Measurements from ENCODE around the gene TMEM161B.

The TMEM161B gene

DNA sequence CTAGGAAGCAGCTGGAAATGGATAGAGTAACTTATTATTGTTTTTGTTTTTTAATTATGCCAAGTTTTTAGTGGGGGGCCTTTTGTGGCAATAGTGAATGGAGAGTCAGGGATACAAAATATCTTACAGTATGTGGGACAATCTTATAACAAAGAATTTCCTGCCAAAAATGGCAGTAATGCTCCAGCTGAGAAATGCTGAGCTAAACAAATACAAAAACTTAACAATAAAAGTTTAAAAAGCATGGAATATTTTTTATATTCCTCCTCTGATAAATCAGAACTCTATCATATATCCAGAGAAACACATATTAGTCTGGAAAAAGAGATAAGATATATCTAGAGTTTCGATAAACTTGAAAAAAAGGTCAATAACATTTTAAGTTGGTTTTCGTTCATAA, 110.6 kb downstream of the TMEM161B start:
- Histone ChIP-seq H3K27me3 (ENCODE audit: insufficient read depth, poor library complexity, severe bottlenecking) (no peaks in the 10 kb centered on the region), H3K4me3 (replicated peaks; ENCODE audit: insufficient read depth, low read length) (no peak overlapping the region), H3K27ac (replicated peaks) (no peak overlapping the region)
- TF ChIP-seq GABPA (IDR thresholded peaks at IDR 0.05; ENCODE audit: low read depth) = no peak
- TF ChIP-seq POLR2AphosphoS5 (IDR thresholded peaks at IDR 0.05; ENCODE audit: low read depth) = no peak
- TF ChIP-seq SPI1 (IDR thresholded peaks at IDR 0.05; ENCODE audit: borderline replicate concordance, low read depth) = no peak
- no peak for TF ChIP-seq CTCF (IDR thresholded peaks at IDR 0.05; ENCODE audit: insufficient read depth, low read length)
- TF ChIP-seq REST (IDR thresholded peaks at IDR 0.05; ENCODE audit: insufficient replicate concordance, low read depth) = no peak
- DNase-seq (ENCODE audit: low read depth in 1 of 2, low spot score in 1 of 2) = no peak

DNA sequence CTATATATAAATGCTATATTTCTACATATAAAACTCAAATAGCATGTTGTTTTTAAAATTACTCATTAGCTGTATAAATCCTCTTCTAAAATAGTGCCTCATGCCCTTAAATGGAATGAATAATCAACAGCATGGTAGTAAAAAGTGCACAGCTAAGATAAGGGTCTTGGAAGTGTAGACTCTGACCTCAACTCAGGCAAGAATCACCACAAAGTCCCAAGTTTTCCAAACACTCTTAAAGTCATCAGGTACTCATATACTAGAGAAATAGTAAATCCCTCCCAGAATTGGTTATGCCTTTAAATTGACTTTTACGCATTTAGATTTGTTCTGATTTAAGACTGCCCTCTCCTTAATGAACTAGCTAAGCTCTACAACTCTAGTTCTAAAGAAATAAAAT, 113.8 kb downstream of the TMEM161B start:
- no peak for DNase-seq (ENCODE audit: low read depth in 1 of 2, low spot score in 1 of 2)
- H3K27ac ChIP-seq (replicated peaks) = no peak overlapping the region
- H3K4me3 ChIP-seq (replicated peaks; ENCODE audit: insufficient read depth, low read length) = no peak overlapping the region
- no peaks in the 10 kb centered on the region for H3K27me3 ChIP-seq (ENCODE audit: insufficient read depth, poor library complexity, severe bottlenecking)
- no peak for TF ChIP-seq POLR2AphosphoS5 (IDR thresholded peaks at IDR 0.05; ENCODE audit: low read depth)
- no peak for TF ChIP-seq SPI1 (IDR thresholded peaks at IDR 0.05; ENCODE audit: borderline replicate concordance, low read depth)
- TF ChIP-seq GABPA (IDR thresholded peaks at IDR 0.05; ENCODE audit: low read depth) = no peak
- no peak for TF ChIP-seq REST (IDR thresholded peaks at IDR 0.05; ENCODE audit: insufficient replicate concordance, low read depth)
- no peak for TF ChIP-seq CTCF (IDR thresholded peaks at IDR 0.05; ENCODE audit: insufficient read depth, low read length)

- TF ChIP-seq POLR2AphosphoS5 (IDR thresholded peaks at IDR 0.05; ENCODE audit: low read depth) (no peak), REST (IDR thresholded peaks at IDR 0.05; ENCODE audit: insufficient replicate concordance, low read depth) (no peak), CTCF (IDR thresholded peaks at IDR 0.05; ENCODE audit: insufficient read depth, low read length) (no peak), GABPA (IDR thresholded peaks at IDR 0.05; ENCODE audit: low read depth) (no peak), SPI1 (IDR thresholded peaks at IDR 0.05; ENCODE audit: borderline replicate concordance, low read depth) (no peak)
- Histone ChIP-seq H3K4me3 (replicated peaks; ENCODE audit: insufficient read depth, low read length) (no peak overlapping the region), H3K27me3 (ENCODE audit: insufficient read depth, poor library complexity, severe bottlenecking) (peaks cover 1% of the 10 kb centered on the region), H3K27ac (replicated peaks) (no peak overlapping the region)
- no peak for DNase-seq (ENCODE audit: low read depth in 1 of 2, low spot score in 1 of 2)
These were observed 117.9 kb downstream of the TMEM161B start for GRCh38 chr5:88150747-88151146.

All from HL-60 (cell line).